Fibroblast of the aortic adventitia (primary cell): ENCODE results near the gene GORASP1. TPM values are rescaled to one million over a fixed set of nuclear protein-coding genes. Genes with fewer than 3 reads are reported as not detected.

Source experiments
- DNase-seq: peaks from one replicate; pipeline ENCODE4 v3.0.0-alpha.2; 2010; ENCODE audit warnings: low read depth
- H3K4me3 ChIP-seq: 2 replicates; pipeline ENCODE4 v1.5.1; 2011; ENCODE audit warnings: low read depth, mild to moderate bottlenecking, control low read depth, low read length, moderate library complexity
- total RNA-seq: library from RNA; depleted of rRNA; stranded (reverse); fragments of >200 nt; gene quantifications from 2 replicates; pipeline ENCODE4 v1.2.3, GENCODE V29; 2012; ENCODE audit warnings: low replicate concordance
- TF ChIP-seq, protein P1 (sequence below): IDR thresholded peaks from 2 replicates; pipeline ENCODE4 v1.5.1; 2011; ENCODE audit warnings: mild to moderate bottlenecking, low read length, control low read depth, inconsistent platforms; ENCODE audit not compliant: insufficient read depth

GORASP1 gene
- total RNA-seq, 1 donor: 24.0 TPM

DNA sequence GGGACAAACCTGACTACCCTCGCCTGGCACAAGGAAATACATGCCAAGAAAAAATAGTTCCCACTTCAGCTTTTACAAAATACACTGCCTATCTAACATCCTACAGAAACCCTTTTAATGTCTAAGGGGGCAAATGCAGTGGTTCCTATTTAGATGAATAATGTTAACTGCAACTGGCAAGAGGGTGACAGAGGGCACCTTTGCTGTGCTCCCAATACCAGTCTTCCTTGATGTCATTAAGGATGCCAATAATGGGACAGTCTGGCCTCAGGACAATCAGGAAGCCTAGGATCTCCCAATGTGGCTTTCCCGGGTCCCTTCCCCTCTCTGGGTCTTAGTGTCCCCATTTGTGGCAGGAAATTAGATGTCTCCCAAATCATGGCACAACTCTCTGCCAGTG is 32.0 kb upstream of the GORASP1 start:
- H3K4me3 ChIP-seq: no peak overlapping the region
- DNase-seq: no peak
- TF ChIP-seq, protein P1, sequence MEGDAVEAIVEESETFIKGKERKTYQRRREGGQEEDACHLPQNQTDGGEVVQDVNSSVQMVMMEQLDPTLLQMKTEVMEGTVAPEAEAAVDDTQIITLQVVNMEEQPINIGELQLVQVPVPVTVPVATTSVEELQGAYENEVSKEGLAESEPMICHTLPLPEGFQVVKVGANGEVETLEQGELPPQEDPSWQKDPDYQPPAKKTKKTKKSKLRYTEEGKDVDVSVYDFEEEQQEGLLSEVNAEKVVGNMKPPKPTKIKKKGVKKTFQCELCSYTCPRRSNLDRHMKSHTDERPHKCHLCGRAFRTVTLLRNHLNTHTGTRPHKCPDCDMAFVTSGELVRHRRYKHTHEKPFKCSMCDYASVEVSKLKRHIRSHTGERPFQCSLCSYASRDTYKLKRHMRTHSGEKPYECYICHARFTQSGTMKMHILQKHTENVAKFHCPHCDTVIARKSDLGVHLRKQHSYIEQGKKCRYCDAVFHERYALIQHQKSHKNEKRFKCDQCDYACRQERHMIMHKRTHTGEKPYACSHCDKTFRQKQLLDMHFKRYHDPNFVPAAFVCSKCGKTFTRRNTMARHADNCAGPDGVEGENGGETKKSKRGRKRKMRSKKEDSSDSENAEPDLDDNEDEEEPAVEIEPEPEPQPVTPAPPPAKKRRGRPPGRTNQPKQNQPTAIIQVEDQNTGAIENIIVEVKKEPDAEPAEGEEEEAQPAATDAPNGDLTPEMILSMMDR: no peak

DNA sequence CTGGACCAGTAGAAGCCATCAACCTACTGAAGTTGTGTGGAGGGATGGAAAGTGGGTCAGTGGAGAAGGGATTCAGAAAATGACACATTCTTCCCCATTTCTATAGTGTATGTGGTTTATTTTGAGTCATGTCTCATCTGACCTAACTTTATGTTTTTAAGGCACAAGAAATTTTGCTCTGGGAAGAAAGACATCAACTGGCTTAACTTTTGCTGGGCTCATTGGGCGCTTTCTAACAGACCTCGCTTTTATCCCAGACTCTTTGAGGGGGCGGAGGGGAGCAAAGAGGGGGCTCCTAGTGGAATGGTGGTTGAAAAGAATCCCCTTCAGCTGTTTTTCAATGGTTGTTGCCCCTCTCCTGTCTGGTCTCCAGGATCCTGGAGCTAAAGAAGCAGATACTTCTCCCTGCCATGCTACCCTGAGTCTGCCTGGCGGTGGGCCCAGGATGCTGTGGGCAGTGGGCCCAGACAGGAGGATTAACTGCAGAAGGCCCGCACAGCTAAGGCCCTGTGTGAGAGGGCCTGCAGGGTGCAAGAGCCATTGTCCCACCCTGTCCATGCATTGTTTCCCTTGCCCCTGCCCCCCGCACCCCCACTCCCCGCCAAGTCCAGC is 31.5 kb upstream of the GORASP1 start:
- DNase-seq: peak; percentile 56
- no peak overlapping the region for H3K4me3 ChIP-seq
- TF ChIP-seq, protein P1: no peak

DNA sequence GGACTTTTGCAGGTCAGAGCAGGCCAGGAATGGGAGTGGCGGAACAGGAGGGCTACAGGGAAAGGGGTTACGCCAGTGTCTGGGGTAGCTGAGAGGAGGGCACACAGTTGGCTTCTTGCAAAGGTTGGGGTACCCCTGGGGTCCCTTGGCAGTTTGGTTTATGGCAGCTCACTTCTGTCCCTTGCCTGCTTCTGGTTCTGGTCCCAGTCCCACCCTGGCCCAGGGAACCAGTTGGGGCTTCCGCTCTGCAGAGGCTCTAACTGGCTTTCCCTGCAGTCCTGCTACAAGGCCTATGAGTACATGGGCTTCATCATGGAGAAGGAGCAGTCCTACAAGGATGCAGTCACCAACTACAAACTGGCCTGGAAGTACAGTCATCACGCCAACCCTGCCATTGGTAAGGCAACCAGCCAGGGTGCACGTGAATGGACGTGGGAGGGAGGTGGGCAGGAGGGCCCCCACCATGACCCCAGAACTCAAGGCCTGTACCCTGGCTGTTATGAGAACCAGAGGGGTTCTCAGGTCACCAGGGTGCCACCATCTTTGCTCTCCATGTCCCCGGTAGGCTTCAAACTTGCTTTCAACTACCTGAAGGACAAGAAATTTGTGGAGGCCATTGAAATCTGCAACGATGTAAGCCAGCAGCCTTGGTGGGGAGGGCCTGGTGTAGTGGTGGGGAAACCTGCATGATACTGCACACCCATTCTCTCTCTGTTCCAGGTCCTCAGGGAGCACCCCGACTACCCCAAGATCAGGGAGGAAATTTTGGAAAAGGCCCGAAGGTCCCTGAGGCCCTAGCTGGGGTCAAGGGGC is 30.8 kb upstream of the GORASP1 start:
- DNase-seq: no peak
- H3K4me3 ChIP-seq: no peak overlapping the region
- TF ChIP-seq, protein P1: no peak

GRCh38 chr3:39137435-39137936 is 30.1 kb upstream of the GORASP1 start:
- no peak overlapping the region for H3K4me3 ChIP-seq
- TF ChIP-seq, protein P1: no peak
- DNase-seq: no peak

- TF ChIP-seq, protein P1: no peak
- no peak overlapping the region for H3K4me3 ChIP-seq
- no peak for DNase-seq
These were observed 29.4 kb upstream of the GORASP1 start for GRCh38 chr3:39136533-39137434.

DNA sequence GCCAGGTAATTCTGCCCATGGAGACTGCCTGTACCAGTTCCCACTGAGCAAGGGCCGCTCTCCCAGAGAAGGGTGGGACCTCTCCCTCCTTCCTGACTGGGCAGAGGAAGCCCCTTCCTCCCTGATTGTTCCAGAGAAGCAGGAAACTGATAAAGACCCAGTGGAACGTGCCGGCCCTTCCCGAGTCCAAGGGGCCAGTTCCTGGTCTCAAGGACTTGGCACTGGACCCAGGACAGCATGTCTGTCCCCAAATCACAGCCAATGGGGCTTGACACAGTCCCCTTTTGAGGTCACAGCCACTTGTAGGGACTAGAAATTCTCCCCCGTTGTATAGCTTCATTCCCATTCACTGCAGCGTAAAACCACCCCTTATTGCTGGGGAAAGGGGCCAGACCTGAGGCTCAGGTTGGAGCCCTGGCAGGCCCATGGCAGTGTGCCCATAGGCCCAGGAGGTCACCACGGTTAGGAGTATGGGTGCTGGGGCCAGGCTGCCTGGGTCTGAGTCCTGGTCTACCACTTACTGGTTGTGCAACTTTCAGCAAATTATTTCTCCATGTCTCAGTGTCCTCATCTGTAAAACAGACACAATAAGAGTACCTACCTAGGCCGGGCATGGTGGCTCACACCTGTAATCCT is 27.9 kb upstream of the GORASP1 start:
- no peak for DNase-seq
- TF ChIP-seq, protein P1: no peak
- H3K4me3 ChIP-seq: no peak overlapping the region
